ENCODE measurements around the gene SLC39A3.

SLC39A3 gene

GRCh38 chr19:2699413-2700140, 40.2 kb downstream of the SLC39A3 start:
- Histone ChIP-seq H3K36me3 (ENCODE audit: control insufficient read depth, insufficient read depth, low read length) (no peaks in the 10 kb centered on the region), H3K27ac (ENCODE audit: low read depth, low read length, severe bottlenecking) (no peak overlapping the region), H3K9me3 (ENCODE audit: control insufficient read depth, low read length) (no peaks in the 10 kb centered on the region), H3K4me1 (ENCODE audit: control insufficient read depth, insufficient read depth, low read length, poor library complexity, severe bottlenecking) (peaks cover 12% of the 10 kb centered on the region), H3K4me3 (ENCODE audit: extremely low read depth, insufficient read depth, low read length, poor library complexity, severe bottlenecking) (no peak overlapping the region)
- WGBS, 2 experiments (ENCODE audit: insufficient coverage in 2 of 2), result 89 to 94% methylated on average over 8 to 13 of the region's 15 CpGs

DNA sequence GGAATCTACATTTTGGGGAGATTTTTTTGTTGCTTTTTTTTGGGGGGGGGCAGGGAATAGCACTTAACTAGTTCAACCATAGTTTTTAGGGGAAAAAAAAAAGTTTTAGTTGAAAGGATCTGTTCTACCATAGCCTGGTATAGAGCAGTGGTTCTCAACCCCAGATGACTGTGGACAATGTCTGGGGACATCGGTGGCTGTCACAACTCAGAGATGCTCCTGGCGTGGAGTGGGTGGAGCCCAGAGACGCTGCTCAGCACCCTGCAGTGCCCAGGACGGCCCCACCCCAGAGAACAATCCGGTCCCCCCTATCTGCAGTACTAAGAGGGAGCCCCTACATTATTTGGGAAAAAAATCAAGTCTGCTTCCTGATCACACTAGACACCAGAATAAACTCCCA, 45.6 kb downstream of the SLC39A3 start:
- WGBS, 2 experiments (ENCODE audit: insufficient coverage in 2 of 2), result 72 to 81% methylated on average over 5 of the region's 5 CpGs
- Histone ChIP-seq H3K36me3 (ENCODE audit: control insufficient read depth, insufficient read depth, low read length) (no peaks in the 10 kb centered on the region), H3K4me1 (ENCODE audit: control insufficient read depth, insufficient read depth, low read length, poor library complexity, severe bottlenecking) (peaks cover 6% of the 10 kb centered on the region)

DNA sequence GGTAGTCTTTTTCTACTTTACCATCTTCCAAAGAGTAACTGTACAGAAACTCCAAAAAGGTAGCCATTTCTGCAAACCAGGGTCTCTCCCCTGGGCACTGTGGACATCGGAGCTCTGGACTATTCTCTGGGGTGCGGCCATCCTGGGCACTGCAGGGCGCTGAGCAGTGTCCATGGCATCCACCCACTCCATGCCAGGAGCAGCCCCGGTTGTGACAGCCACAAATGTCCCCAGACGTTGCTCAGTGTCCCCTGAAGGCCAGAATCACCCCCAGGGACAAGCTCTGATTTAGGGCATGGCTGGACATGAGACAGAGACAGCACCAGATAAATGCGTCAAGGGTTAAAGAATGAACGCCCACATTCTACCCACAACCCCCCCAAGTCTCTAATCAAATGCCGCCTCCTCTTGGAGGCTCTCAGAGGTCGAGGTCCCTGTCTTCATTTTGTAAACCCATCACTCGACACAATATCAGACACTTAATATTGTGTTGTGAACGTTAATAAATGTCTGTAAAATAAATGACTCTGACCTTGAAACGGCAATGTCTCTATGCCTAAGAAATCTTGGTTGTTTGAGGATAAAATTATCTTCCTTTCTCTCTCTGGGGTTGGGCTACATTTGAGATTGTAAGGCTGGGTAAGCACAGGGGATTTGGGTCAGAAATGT, 46.2 kb downstream of the SLC39A3 start:
- WGBS, 2 experiments (ENCODE audit: insufficient coverage in 2 of 2), result 82 to 90% methylated on average over 5 to 7 of the region's 12 CpGs
- Histone ChIP-seq H3K36me3 (ENCODE audit: control insufficient read depth, insufficient read depth, low read length) (no peaks in the 10 kb centered on the region), H3K27ac (ENCODE audit: low read depth, low read length, severe bottlenecking) (no peak overlapping the region), H3K9me3 (ENCODE audit: control insufficient read depth, low read length) (no peaks in the 10 kb centered on the region), H3K4me3 (ENCODE audit: extremely low read depth, insufficient read depth, low read length, poor library complexity, severe bottlenecking) (no peak overlapping the region), H3K4me1 (ENCODE audit: control insufficient read depth, insufficient read depth, low read length, poor library complexity, severe bottlenecking) (peaks cover 6% of the 10 kb centered on the region)

More for the DNA sequence above, 45.6 kb downstream of the SLC39A3 start:
- Histone ChIP-seq H3K27ac (ENCODE audit: low read depth, low read length, severe bottlenecking) (no peak overlapping the region), H3K9me3 (ENCODE audit: control insufficient read depth, low read length) (no peaks in the 10 kb centered on the region), H3K4me3 (ENCODE audit: extremely low read depth, insufficient read depth, low read length, poor library complexity, severe bottlenecking) (no peak overlapping the region)

DNA sequence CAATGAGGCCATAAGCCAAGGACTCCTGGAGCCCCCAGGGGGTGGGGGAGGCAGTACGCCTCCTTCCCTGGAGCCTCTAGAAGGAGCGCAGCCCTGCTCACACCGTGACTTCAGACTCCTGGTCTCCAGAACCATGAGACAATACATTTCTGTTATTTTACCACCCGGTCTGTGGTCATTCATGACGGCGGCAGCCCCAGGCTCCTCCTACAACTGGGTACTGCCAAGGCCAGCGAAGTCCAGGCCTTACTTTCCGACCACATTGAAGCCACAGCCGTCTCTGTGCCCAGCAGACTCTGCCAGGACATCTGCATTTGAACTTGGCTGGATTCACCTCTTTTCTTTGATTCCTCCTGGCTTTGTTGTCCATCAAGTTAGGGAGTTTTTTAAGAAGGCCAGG, 47.9 kb downstream of the SLC39A3 start:
- H3K4me1 ChIP-seq (ENCODE audit: control insufficient read depth, insufficient read depth, low read length, poor library complexity, severe bottlenecking), result peaks cover 6% of the 10 kb centered on the region

DNA sequence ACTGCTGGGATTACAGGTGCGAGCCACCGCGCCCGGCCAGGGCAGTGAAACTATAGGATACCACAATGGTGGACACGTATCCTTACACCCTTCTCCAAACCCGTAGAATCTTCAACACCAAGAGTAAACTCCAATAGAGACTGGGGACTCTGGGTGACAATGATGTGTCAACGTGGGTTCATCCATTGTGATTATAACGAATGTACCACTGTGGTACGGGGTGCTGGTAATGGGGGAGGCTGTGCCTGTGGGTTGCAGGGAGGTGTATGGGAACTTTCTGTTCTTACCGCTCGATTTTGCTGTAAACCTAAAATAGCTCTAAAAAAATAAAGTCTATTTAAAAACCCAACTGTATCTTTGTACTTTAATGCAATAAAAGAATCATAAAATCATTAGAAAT, 49.0 kb downstream of the SLC39A3 start:
- H3K4me3 ChIP-seq (ENCODE audit: extremely low read depth, insufficient read depth, low read length, poor library complexity, severe bottlenecking), result no peak overlapping the region
- no peaks in the 10 kb centered on the region for H3K36me3 ChIP-seq (ENCODE audit: control insufficient read depth, insufficient read depth, low read length)
- WGBS, 2 experiments (ENCODE audit: insufficient coverage in 2 of 2), result 80% methylated on average over 6 of the region's 11 CpGs; no CpG with 5 or more reads in 1 of the 2 experiments

More for the DNA sequence above, 47.9 kb downstream of the SLC39A3 start:
- H3K4me3 ChIP-seq (ENCODE audit: extremely low read depth, insufficient read depth, low read length, poor library complexity, severe bottlenecking), result no peak overlapping the region
- 91 to 93% methylated on average over 9 of the region's 9 CpGs for WGBS, 2 experiments (ENCODE audit: insufficient coverage in 2 of 2)
- H3K27ac ChIP-seq (ENCODE audit: low read depth, low read length, severe bottlenecking), result no peak overlapping the region
- no peaks in the 10 kb centered on the region for H3K9me3 ChIP-seq (ENCODE audit: control insufficient read depth, low read length)
- H3K36me3 ChIP-seq (ENCODE audit: control insufficient read depth, insufficient read depth, low read length), result no peaks in the 10 kb centered on the region

DNA sequence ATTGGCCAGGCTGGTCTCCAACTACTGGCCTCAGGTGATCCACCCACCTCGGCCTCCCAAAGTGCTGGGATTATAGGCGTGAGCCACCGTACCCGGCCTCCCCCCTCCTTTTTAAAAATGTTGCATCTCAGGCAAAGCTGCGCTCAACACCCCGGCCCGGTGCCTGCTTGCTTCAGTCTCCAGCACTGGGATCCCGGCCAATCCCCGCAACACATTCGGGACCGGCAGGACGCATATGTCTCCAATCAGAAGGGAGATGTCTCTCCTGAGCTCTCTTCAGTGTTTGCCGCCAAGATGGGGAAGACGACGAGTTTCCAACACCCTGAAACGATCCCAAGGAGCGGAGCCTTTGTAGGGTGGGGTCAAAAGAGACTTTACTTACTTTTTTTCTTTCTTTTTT, 53.5 kb downstream of the SLC39A3 start:
- no peak overlapping the region for H3K27ac ChIP-seq (ENCODE audit: low read depth, low read length, severe bottlenecking)
- no peaks in the 10 kb centered on the region for H3K9me3 ChIP-seq (ENCODE audit: control insufficient read depth, low read length)
- no peak overlapping the region for H3K4me3 ChIP-seq (ENCODE audit: extremely low read depth, insufficient read depth, low read length, poor library complexity, severe bottlenecking)
- no peaks in the 10 kb centered on the region for H3K36me3 ChIP-seq (ENCODE audit: control insufficient read depth, insufficient read depth, low read length)
- WGBS, 2 experiments (ENCODE audit: insufficient coverage in 2 of 2), result 92% methylated on average over 12 to 16 of the region's 17 CpGs
- no peaks in the 10 kb centered on the region for H3K4me1 ChIP-seq (ENCODE audit: control insufficient read depth, insufficient read depth, low read length, poor library complexity, severe bottlenecking)

More for the DNA sequence above, 49.0 kb downstream of the SLC39A3 start:
- H3K27ac ChIP-seq (ENCODE audit: low read depth, low read length, severe bottlenecking), result no peak overlapping the region
- no peaks in the 10 kb centered on the region for H3K9me3 ChIP-seq (ENCODE audit: control insufficient read depth, low read length)
- peaks cover 6% of the 10 kb centered on the region for H3K4me1 ChIP-seq (ENCODE audit: control insufficient read depth, insufficient read depth, low read length, poor library complexity, severe bottlenecking)

DNA sequence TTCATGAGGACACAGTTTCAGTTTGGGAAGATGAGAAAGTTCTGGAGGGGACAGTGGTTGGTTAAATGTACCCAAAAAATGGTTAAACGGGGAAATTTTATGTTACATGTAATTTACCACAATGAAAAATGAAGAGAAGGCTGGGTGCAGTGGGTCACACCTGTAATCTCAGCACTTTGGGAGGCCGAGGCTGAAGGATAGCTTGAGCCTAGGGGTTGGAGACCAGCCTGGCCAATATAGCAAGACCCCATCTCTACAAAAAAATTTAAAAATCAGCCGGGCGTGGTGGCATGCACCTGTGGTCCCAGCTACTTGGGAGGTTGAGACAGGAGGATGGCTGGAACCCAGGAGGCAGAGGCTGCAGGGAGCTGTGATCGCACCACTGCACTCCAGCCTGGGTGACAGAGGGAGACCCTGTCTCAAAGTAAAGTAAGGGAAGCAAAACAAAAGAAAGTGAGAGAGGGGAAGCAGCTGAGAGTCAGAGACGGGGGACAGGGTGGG, 54.6 kb downstream of the SLC39A3 start:
- H3K4me3 ChIP-seq (ENCODE audit: extremely low read depth, insufficient read depth, low read length, poor library complexity, severe bottlenecking), result no peak overlapping the region
- H3K9me3 ChIP-seq (ENCODE audit: control insufficient read depth, low read length), result no peaks in the 10 kb centered on the region
- H3K4me1 ChIP-seq (ENCODE audit: control insufficient read depth, insufficient read depth, low read length, poor library complexity, severe bottlenecking), result no peaks in the 10 kb centered on the region
- H3K36me3 ChIP-seq (ENCODE audit: control insufficient read depth, insufficient read depth, low read length), result no peaks in the 10 kb centered on the region
- WGBS, 2 experiments (ENCODE audit: insufficient coverage in 2 of 2), result 91 to 92% methylated on average over 3 to 4 of the region's 6 CpGs
- H3K27ac ChIP-seq (ENCODE audit: low read depth, low read length, severe bottlenecking), result no peak overlapping the region

DNA sequence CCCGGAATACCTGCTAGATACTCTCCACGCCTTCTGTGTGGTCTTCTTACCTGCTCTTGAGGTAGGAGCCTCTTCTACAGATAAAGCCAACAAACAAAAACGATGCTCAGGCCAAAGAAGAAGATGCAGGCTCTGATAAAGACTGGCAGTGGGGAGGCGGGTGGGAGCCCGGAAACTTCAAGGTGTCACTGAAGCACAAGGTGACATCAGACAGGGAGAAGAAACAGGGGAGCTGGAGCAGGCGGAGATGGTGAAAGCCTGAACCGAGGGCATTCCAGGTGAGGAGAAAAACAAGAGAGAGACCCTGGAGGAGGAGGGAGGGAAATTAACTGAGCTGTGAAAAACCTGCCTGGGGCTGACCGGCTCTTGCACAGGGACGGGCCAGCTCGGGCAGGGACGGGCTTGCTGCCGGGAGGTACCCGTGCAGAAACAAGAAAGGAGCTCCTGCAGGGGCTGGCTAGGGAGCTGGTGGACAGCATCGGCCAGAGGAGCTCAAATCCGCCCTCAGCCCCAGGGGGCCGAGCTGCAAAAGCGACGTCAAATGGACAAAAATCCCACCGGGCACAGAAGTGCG, 56.3 kb downstream of the SLC39A3 start:
- H3K4me1 ChIP-seq (ENCODE audit: control insufficient read depth, insufficient read depth, low read length, poor library complexity, severe bottlenecking), result no peaks in the 10 kb centered on the region
- no peak overlapping the region for H3K4me3 ChIP-seq (ENCODE audit: extremely low read depth, insufficient read depth, low read length, poor library complexity, severe bottlenecking)
- no peaks in the 10 kb centered on the region for H3K9me3 ChIP-seq (ENCODE audit: control insufficient read depth, low read length)
- no peak overlapping the region for H3K27ac ChIP-seq (ENCODE audit: low read depth, low read length, severe bottlenecking)
- no peaks in the 10 kb centered on the region for H3K36me3 ChIP-seq (ENCODE audit: control insufficient read depth, insufficient read depth, low read length)
- 80 to 83% methylated on average over 20 of the region's 20 CpGs for WGBS, 2 experiments (ENCODE audit: insufficient coverage in 2 of 2)
